Right cardiac atrium (tissue), 5 donors: ENCODE measurements around the gene ABCC1. TPM values are rescaled to one million over a fixed set of nuclear protein-coding genes. Genes with fewer than 3 reads are reported as not detected.

ENCODE experiments used
- ATAC-seq, 2 donors: fragments of 200-7000 bp; cut with Tn5 transposase; one replicate each; pipeline versions ENCODE4 v1.8.0 to v1.9.1; 2020; ENCODE audit warnings: moderate library complexity in 2 of 2, mild to moderate bottlenecking in 1 of 2
- DNase-seq, 3 donors: peaks; one replicate each; pipeline ENCODE4 v3.0.0-alpha.2; 2020
- H3K27ac ChIP-seq: one replicate; pipeline ENCODE4 v1.5.1; 2013; ENCODE audit warnings: mild to moderate bottlenecking, low read length, control low read depth, moderate library complexity
- H3K27me3 ChIP-seq: one replicate; pipeline ENCODE4 v1.6.1; 2013; ENCODE audit not compliant: control insufficient read depth, insufficient read depth
- H3K4me1 ChIP-seq: one replicate; pipeline ENCODE4 v1.6.1; 2013; ENCODE audit warnings: low read length; ENCODE audit not compliant: control insufficient read depth, insufficient read depth
- H3K4me3 ChIP-seq: one replicate; pipeline ENCODE4 v1.5.1; 2013; ENCODE audit warnings: low read length, control low read depth
- H3K9me3 ChIP-seq: one replicate; pipeline ENCODE4 v1.6.1; 2013; ENCODE audit warnings: low read length; ENCODE audit not compliant: control insufficient read depth
- WGBS: extraction: QIAGEN DNeasy Blood & Tissue Kit; methylation state at CpG from one replicate; pipeline ENCODE4 v1.1.7; 2013; 5-methylcytosine and 5-hydroxymethylcytosine counted together
- intact Hi-C, 4 donors: fragments of 100-400 bp; cut with DNase I; formaldehyde crosslinking; loops; one replicate each; pipeline versions ENCODE4 v1.11.0 to v1.14.0; 2022 to 2023
- polyA plus RNA-seq: library from polyadenylated mRNA; stranded (reverse); fragments of 200-250 nt; gene quantifications from one replicate; pipeline ENCODE4 v1.2.3, GENCODE V29; 2013
- total RNA-seq, 4 donors: library from RNA; stranded (reverse); fragmentation: NEBNext Ultra II Directional; extraction: Animal tissue kit (Norgen Biotek cat#: 25700); gene quantifications; one replicate each; pipeline ENCODE4 v1.2.1, GENCODE V29; 2021
- donor health status: healthy with polysubstance abuse.
- donor health status: DM: no; HTN: yes; CAD: no.
- donor health status: DM: no; HTN: no; CAD: no.
- donor health status: DM: no; HTN: yes; CAD: no; lungs with severe emphysema.
- donor health status: DM: yes; HTN: yes; CAD: no.

Gene ABCC1
- total and polyA plus RNA-seq, 5 donors = 9.7 to 30.9 (median 24.4) TPM

- no peak overlapping the region for H3K4me3 ChIP-seq
- peak in 1 of 2 donors; percentile 46 for ATAC-seq
- H3K27me3 ChIP-seq = no peaks in the 10 kb centered on the region
- H3K27ac ChIP-seq = peak overlapping the region; percentile 2
- intact Hi-C loops = loop anchor here in 1 of 4 donors (10.0 kb wide), 1 partner anchor 78 kb away; no protein-coding TSS in a partner anchor
- 57% methylated on average over 9 of the region's 9 CpGs for WGBS
- no peak for DNase-seq
- peaks cover 5% of the 10 kb centered on the region for H3K4me1 ChIP-seq
- no peaks in the 10 kb centered on the region for H3K9me3 ChIP-seq
These were observed 83.8 kb downstream of the ABCC1 start for GRCh38 chr16:16033208-16033717.

DNA sequence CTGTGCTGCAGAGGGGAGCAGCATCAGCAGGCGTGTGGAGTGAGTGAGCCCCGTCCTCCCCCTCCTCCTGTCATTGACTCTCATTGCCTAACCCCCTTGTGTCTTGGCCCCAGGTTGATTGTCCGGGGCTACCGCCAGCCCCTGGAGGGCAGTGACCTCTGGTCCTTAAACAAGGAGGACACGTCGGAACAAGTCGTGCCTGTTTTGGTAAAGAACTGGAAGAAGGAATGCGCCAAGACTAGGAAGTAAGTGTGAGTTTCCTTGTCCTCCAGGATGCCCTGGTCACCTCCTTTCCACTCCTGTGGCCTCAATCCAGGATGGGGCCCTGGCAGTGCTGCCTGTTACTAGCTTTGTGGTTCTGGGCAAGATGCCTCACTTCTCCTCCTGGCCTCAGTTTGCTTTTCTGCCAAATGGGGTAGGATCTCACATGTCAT, 87.0 kb downstream of the ABCC1 start:
- WGBS = 89% methylated on average over 8 of the region's 8 CpGs
- no peak for ATAC-seq
- intact Hi-C loops = loop anchor here in 1 of 4 donors (10.0 kb wide), 1 partner anchor 82 kb away; no protein-coding TSS in a partner anchor
- Histone ChIP-seq H3K9me3 (no peaks in the 10 kb centered on the region), H3K27ac (no peak overlapping the region), H3K4me3 (no peak overlapping the region), H3K4me1 (peaks cover 2% of the 10 kb centered on the region), H3K27me3 (no peaks in the 10 kb centered on the region)
- DNase-seq = no peak

DNA sequence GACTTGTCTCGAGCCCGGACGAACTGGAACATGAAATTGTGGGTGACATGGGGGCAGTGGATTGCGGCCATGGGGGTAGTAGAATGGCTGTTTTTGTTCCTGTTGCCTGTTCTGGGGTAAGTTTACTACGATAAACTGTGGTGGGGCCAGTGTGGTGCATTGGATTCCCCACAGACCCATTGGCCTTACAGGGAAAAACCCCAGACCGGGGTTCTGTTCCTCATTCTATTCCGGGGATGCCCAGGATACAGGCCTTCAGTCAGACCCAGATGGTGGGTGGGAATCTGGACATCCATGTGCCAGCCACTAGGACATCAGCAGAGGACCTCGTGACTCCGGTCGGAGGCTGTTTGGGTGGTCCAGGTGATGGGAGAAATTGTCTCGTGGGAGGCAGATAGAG, 88.1 kb downstream of the ABCC1 start:
- no peaks in the 10 kb centered on the region for H3K9me3 ChIP-seq
- no peaks in the 10 kb centered on the region for H3K27me3 ChIP-seq
- intact Hi-C loops = loop anchor here in 1 of 4 donors (10.0 kb wide), 1 partner anchor 83 kb away; no protein-coding TSS in a partner anchor
- DNase-seq (no peak), ATAC-seq (no peak)
- WGBS = 95% methylated on average over 11 of the region's 11 CpGs
- H3K4me3 ChIP-seq = no peak overlapping the region
- no peak overlapping the region for H3K27ac ChIP-seq
- H3K4me1 ChIP-seq = peaks cover 6% of the 10 kb centered on the region

DNA sequence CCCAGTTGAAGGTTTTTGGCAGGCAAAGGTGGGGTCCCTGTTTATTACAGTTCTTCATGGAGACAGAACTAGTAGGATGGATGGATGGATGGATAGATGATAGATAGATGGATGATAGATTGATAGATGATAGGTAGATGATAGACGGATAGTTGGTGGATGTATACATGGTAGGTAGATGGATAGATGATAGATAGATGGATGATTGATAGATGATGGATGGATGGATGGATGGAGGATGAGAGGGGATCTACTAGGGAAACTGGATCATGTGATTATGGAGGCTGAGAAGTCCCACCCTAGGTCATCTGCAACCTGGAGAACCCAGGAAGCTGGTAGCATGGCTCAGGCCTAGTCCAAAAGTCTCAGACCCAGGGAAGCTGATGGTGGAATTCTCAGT, 88.6 kb downstream of the ABCC1 start:
- 98% methylated on average over 1 of the region's 1 CpG for WGBS
- Histone ChIP-seq H3K4me1 (peaks cover 3% of the 10 kb centered on the region), H3K4me3 (no peak overlapping the region), H3K27ac (no peak overlapping the region), H3K27me3 (no peaks in the 10 kb centered on the region), H3K9me3 (no peaks in the 10 kb centered on the region)
- ATAC-seq (no peak), DNase-seq (no peak)
- intact Hi-C loops = loop anchor here in 1 of 4 donors (10.0 kb wide), 1 partner anchor 83 kb away; no protein-coding TSS in a partner anchor

GRCh38 chr16:16038950-16039349, 89.5 kb downstream of the ABCC1 start:
- intact Hi-C loops = loop anchor here in 1 of 4 donors (10.0 kb wide), 1 partner anchor 84 kb away; no protein-coding TSS in a partner anchor

GRCh38 chr16:16041196-16041892, 91.9 kb downstream of the ABCC1 start:
- Histone ChIP-seq H3K27ac (peak overlapping the region; percentile 47), H3K4me1 (peaks cover 6% of the 10 kb centered on the region), H3K27me3 (no peaks in the 10 kb centered on the region), H3K9me3 (no peaks in the 10 kb centered on the region), H3K4me3 (no peak overlapping the region)
- DNase-seq (no peak), ATAC-seq (no peak)
- 91% methylated on average over 10 of the region's 10 CpGs for WGBS
- intact Hi-C loops = loop anchor here in 1 of 4 donors (10.0 kb wide), 1 partner anchor 57 kb away; no protein-coding TSS in a partner anchor

More at GRCh38 chr16:16038950-16039349, 89.5 kb downstream of the ABCC1 start:
- ATAC-seq = no peak
- Histone ChIP-seq H3K27ac (no peak overlapping the region), H3K4me1 (peaks cover 3% of the 10 kb centered on the region), H3K27me3 (no peaks in the 10 kb centered on the region), H3K4me3 (no peak overlapping the region), H3K9me3 (no peaks in the 10 kb centered on the region)
- WGBS = 75% methylated on average over 6 of the region's 6 CpGs
- no peak for DNase-seq

GRCh38 chr16:16042076-16042475, 92.7 kb downstream of the ABCC1 start:
- Histone ChIP-seq H3K27ac (peak overlapping the region; percentile 47), H3K27me3 (no peaks in the 10 kb centered on the region), H3K4me3 (no peak overlapping the region), H3K4me1 (peaks cover 6% of the 10 kb centered on the region), H3K9me3 (no peaks in the 10 kb centered on the region)
- ATAC-seq (peak; percentile 49 to 76), DNase-seq (peak in 2 of 3 donors; percentile 40 to 87)
- 65% methylated on average over 2 of the region's 2 CpGs for WGBS
- intact Hi-C loops = loop anchor here in 1 of 4 donors (10.0 kb wide), 1 partner anchor 57 kb away; no protein-coding TSS in a partner anchor

DNA sequence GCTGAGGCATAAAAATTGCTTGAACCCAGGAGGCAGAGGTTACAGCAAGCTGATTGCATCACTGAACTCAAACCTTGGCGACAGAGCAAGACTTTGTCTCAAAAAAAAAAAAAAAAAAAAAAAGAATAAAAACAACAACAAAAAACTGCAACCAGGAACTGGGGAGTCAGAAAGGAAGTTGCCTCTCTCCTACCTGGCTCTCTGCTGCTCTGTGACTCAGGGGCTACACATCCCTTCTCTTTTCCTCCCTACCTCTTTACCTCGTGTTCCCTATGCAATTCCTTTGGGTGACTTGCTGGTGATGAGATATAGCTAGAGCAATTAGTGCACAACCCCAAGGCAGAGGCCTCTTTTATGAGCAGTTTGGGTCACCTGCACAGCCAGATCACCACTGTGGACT, 95.9 kb downstream of the ABCC1 start:
- intact Hi-C loops = loop anchor here in 1 of 4 donors (10.0 kb wide), 1 partner anchor 60 kb away; no protein-coding TSS in a partner anchor
- no peak for DNase-seq
- peaks cover 6% of the 10 kb centered on the region for H3K4me1 ChIP-seq
- H3K27ac ChIP-seq = no peak overlapping the region
- no peak for ATAC-seq
- 51% methylated on average over 2 of the region's 2 CpGs for WGBS
- no peaks in the 10 kb centered on the region for H3K9me3 ChIP-seq
- H3K4me3 ChIP-seq = no peak overlapping the region
- no peaks in the 10 kb centered on the region for H3K27me3 ChIP-seq

- intact Hi-C loops = loop anchor here in 1 of 4 donors (10.0 kb wide), 1 partner anchor 61 kb away; no protein-coding TSS in a partner anchor
- ATAC-seq (peak in 1 of 2 donors; percentile 13), DNase-seq (peak in 2 of 3 donors; percentile 26 to 49)
- H3K4me3 ChIP-seq = no peak overlapping the region
- 73% methylated on average over 12 of the region's 12 CpGs for WGBS
- peaks cover 6% of the 10 kb centered on the region for H3K4me1 ChIP-seq
- H3K9me3 ChIP-seq = no peaks in the 10 kb centered on the region
- H3K27me3 ChIP-seq = no peaks in the 10 kb centered on the region
- peak overlapping the region; percentile 6 for H3K27ac ChIP-seq
These were observed 96.5 kb downstream of the ABCC1 start for GRCh38 chr16:16045879-16046278.

DNA sequence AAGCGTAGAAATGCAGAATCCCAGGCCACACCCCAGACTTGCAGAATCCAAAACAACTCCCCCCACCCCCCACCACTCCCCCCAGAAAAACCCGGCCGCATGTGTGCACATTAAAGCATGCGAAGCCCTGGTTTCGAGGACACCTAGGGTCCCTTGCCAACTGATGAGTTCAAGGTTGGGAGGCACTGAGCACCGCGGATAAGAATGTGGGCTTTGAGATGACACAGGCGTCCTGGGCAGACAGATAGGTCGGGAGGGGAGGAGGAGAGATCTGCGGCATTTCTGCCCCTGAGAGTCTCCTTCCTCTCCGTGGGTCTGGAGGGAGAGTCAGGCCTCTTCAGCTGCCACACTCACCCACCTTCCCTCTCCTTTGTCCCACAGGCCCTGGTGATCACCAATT, 98.3 kb downstream of the ABCC1 start:
- DNase-seq (no peak), ATAC-seq (peak in 1 of 2 donors; percentile 19)
- intact Hi-C loops = loop anchor here in 1 of 4 donors (10.0 kb wide), 1 partner anchor 63 kb away; no protein-coding TSS in a partner anchor
- Histone ChIP-seq H3K27me3 (no peaks in the 10 kb centered on the region), H3K4me1 (peaks cover 2% of the 10 kb centered on the region), H3K4me3 (no peak overlapping the region), H3K27ac (peak overlapping the region; percentile 93), H3K9me3 (no peaks in the 10 kb centered on the region)
- 72% methylated on average over 11 of the region's 11 CpGs for WGBS
